H9 (cell line): ENCODE measurements around the gene UTP3. TPM values are rescaled to one million over a fixed set of nuclear protein-coding genes. Genes with fewer than 3 reads are reported as not detected.

Source experiments
- DNase-seq: peaks from one replicate; pipeline ENCODE4 v3.0.0-alpha.2; 2017
- H2AFZ ChIP-seq: one replicate; pipeline ENCODE4 v1.6.1; 2013; ENCODE audit warnings: mild to moderate bottlenecking, low read length, control low read depth, moderate library complexity
- H2AK5ac ChIP-seq: 2 replicates; pipeline ENCODE4 v1.6.1; 2013; ENCODE audit warnings: low read length, control low read depth, mixed read lengths; ENCODE audit not compliant: insufficient read length
- H2BK120ac ChIP-seq: one replicate; pipeline ENCODE4 v1.6.1; 2013; ENCODE audit warnings: low read depth, mild to moderate bottlenecking, low read length, control low read depth, inconsistent platforms; ENCODE audit not compliant: poor library complexity, severe bottlenecking
- H2BK12ac ChIP-seq: 2 replicates; pipeline ENCODE4 v1.6.1; 2013; ENCODE audit warnings: low read length, control low read depth, mixed read lengths, low read depth; ENCODE audit not compliant: insufficient read length
- H2BK15ac ChIP-seq: 2 replicates; pipeline ENCODE4 v1.6.1; 2013; ENCODE audit warnings: low read depth, low read length, control low read depth
- H2BK20ac ChIP-seq: one replicate; pipeline ENCODE4 v1.6.1; 2013; ENCODE audit warnings: low read depth, mild to moderate bottlenecking, low read length, control low read depth, inconsistent platforms; ENCODE audit not compliant: poor library complexity, severe bottlenecking
- H2BK5ac ChIP-seq: 2 replicates; pipeline ENCODE4 v1.6.1; 2013; ENCODE audit warnings: low read length, control low read depth, mixed read lengths; ENCODE audit not compliant: insufficient read length
- H3K14ac ChIP-seq: 2 replicates; pipeline ENCODE4 v1.6.1; 2013; ENCODE audit warnings: low read length, control low read depth; ENCODE audit not compliant: insufficient read depth
- H3K18ac ChIP-seq: 2 replicates; pipeline ENCODE4 v1.6.1; 2013; ENCODE audit warnings: low read depth, mild to moderate bottlenecking, mixed read lengths, low read length, control low read depth; ENCODE audit not compliant: insufficient read length
- H3K23ac ChIP-seq: 2 replicates; pipeline ENCODE4 v1.6.1; 2013; ENCODE audit warnings: low read length, control low read depth, mixed read lengths, low read depth; ENCODE audit not compliant: insufficient read length
- H3K23me2 ChIP-seq: 2 replicates; pipeline ENCODE4 v1.6.1; 2013; ENCODE audit warnings: low read depth, mild to moderate bottlenecking, mixed read lengths, low read length, control low read depth; ENCODE audit not compliant: insufficient read length, poor library complexity, severe bottlenecking
- H3K27ac ChIP-seq: 2 replicates; pipeline ENCODE4 v1.5.1; 2013; ENCODE audit warnings: low read length, control low read depth, mixed read lengths, low read depth; ENCODE audit not compliant: insufficient read length
- H3K27me3 ChIP-seq: 2 replicates; pipeline ENCODE4 v1.6.1; 2013; ENCODE audit warnings: low read length, control low read depth, inconsistent platforms; ENCODE audit not compliant: insufficient read depth
- H3K4ac ChIP-seq: 2 replicates; pipeline ENCODE4 v1.6.1; 2013; ENCODE audit warnings: low read depth, mild to moderate bottlenecking, control low read depth, inconsistent platforms, low read length, moderate library complexity
- H3K4me1 ChIP-seq: 2 replicates; pipeline ENCODE4 v1.6.1; 2013; ENCODE audit warnings: low read length, control low read depth, inconsistent platforms; ENCODE audit not compliant: insufficient read depth
- H3K4me2 ChIP-seq: 2 replicates; pipeline ENCODE4 v1.6.1; 2013; ENCODE audit warnings: low read length, control low read depth, mixed read lengths; ENCODE audit not compliant: insufficient read length, insufficient read depth
- H3K56ac ChIP-seq: 2 replicates; pipeline ENCODE4 v1.6.1; 2013; ENCODE audit warnings: low read depth, mild to moderate bottlenecking, mixed read lengths, low read length, control low read depth; ENCODE audit not compliant: insufficient read length
- H3K79me1 ChIP-seq: 2 replicates; pipeline ENCODE4 v1.6.1; 2013; ENCODE audit warnings: low read depth, mild to moderate bottlenecking, moderate library complexity, low read length, control low read depth, inconsistent platforms; ENCODE audit not compliant: insufficient read depth, poor library complexity, severe bottlenecking
- H3K79me2 ChIP-seq: 2 replicates; pipeline ENCODE4 v1.6.1; 2013; ENCODE audit warnings: low read length, control low read depth, inconsistent platforms; ENCODE audit not compliant: insufficient read depth
- H3K9ac ChIP-seq: 2 replicates; pipeline ENCODE4 v1.6.1; 2013; ENCODE audit warnings: low read length, control low read depth, mixed read lengths; ENCODE audit not compliant: insufficient read length; ENCODE audit errors: extremely low read depth
- H3K9me3 ChIP-seq: one replicate; pipeline ENCODE4 v1.6.1; 2013; ENCODE audit warnings: low read depth, low read length, inconsistent platforms; ENCODE audit not compliant: control insufficient read depth
- H3T11ph ChIP-seq: one replicate; pipeline ENCODE4 v1.6.1; 2013; ENCODE audit warnings: mild to moderate bottlenecking, low read length, control low read depth, inconsistent platforms
- H4K20me1 ChIP-seq: one replicate; pipeline ENCODE4 v1.6.1; 2013; ENCODE audit not compliant: control insufficient read depth, insufficient read length, insufficient read depth
- H4K5ac ChIP-seq: 2 replicates; pipeline ENCODE4 v1.6.1; 2013; ENCODE audit warnings: low read depth, mild to moderate bottlenecking, mixed read lengths, low read length, control low read depth; ENCODE audit not compliant: insufficient read length
- H4K8ac ChIP-seq: replicated peaks from 2 replicates; pipeline ENCODE4 v1.6.1; 2013; ENCODE audit warnings: low read length, control low read depth, mixed read lengths, low read depth; ENCODE audit not compliant: insufficient read length
- H4K91ac ChIP-seq: 2 replicates; pipeline ENCODE4 v1.6.1; 2013; ENCODE audit warnings: low read depth, mild to moderate bottlenecking, moderate library complexity, mixed read lengths, low read length, control low read depth; ENCODE audit not compliant: insufficient read length
- H3K27ac Mint-ChIP-seq, 3 experiments: 2 replicates in 2 of 3; 3 replicates in 1 of 3; pipeline ENCODE4 v1.8.0; 2020 to 2021; ENCODE audit warnings: mixed read lengths in 3 of 3, mild to moderate bottlenecking in 1 of 3, moderate library complexity in 1 of 3
- H3K27me3 Mint-ChIP-seq: 2 replicates; pipeline ENCODE4 v1.8.0; 2021; ENCODE audit warnings: low read depth, mild to moderate bottlenecking, moderate library complexity, mixed read lengths
- H3K36me3 Mint-ChIP-seq, 3 experiments: 2 replicates in 2 of 3; 3 replicates in 1 of 3; pipeline ENCODE4 v1.8.0; 2020 to 2021; ENCODE audit warnings: low read depth in 3 of 3, mixed read lengths in 3 of 3; ENCODE audit not compliant: insufficient read depth in 1 of 3
- H3K4me1 Mint-ChIP-seq, 2 experiments: 2 replicates each; pipeline ENCODE4 v1.8.0; 2020; ENCODE audit warnings: mixed read lengths in 2 of 2
- H3K4me3 Mint-ChIP-seq, 2 experiments: 2 replicates in 1 of 2; 3 replicates in 1 of 2; pipeline ENCODE4 v1.8.0; 2020 to 2021; ENCODE audit warnings: mild to moderate bottlenecking in 2 of 2, mixed read lengths in 2 of 2, moderate library complexity in 1 of 2
- H3K9me3 Mint-ChIP-seq, 2 experiments: 2 replicates in 1 of 2; 3 replicates in 1 of 2; pipeline ENCODE4 v1.8.0; 2020; ENCODE audit warnings: mild to moderate bottlenecking in 2 of 2, mixed read lengths in 2 of 2, moderate library complexity in 1 of 2
- CTCF ChIP-seq: fragments of 200-600 bp; sonication (generic); conservative IDR thresholded peaks from 3 replicates; pipeline ENCODE4 v1.8.0; 2021; ENCODE audit warnings: antibody characterized with exemption, mild to moderate bottlenecking
- WGBS: extraction: QIAGEN DNeasy Blood & Tissue Kit; methylation state at CpG from one replicate; pipeline ENCODE4 v1.1.7; 2013; ENCODE audit warnings: missing lambda C conversion rate, low lambda C conversion rate, mixed read lengths; ENCODE audit not compliant: insufficient read length; ENCODE audit errors: extremely low coverage; 5-methylcytosine and 5-hydroxymethylcytosine counted together
- total RNA-seq: library from RNA; stranded (reverse); gene quantifications from 2 replicates; pipeline ENCODE4 v1.2.1, GENCODE V29; 2021

UTP3 gene
- total RNA-seq, 1 experiment from 2014 or later = 49.3 TPM

- no peak overlapping the region for H3K18ac ChIP-seq
- H3T11ph ChIP-seq = no peak overlapping the region
- H2BK15ac ChIP-seq = no peak overlapping the region
- Mint-ChIP-seq H3K27ac (no peak overlapping the region), H3K9me3 (no peaks in the 10 kb centered on the region), H3K4me3 (no peak overlapping the region), H3K27me3 (peaks cover 3% of the 10 kb centered on the region), H3K36me3 (no peaks in the 10 kb centered on the region), H3K4me1 (no peaks in the 10 kb centered on the region)
- DNase-seq = no peak
- no peak overlapping the region for H2BK120ac ChIP-seq
- no peak overlapping the region for H3K23ac ChIP-seq
- no peaks in the 10 kb centered on the region for H3K79me1 ChIP-seq
- H2AK5ac ChIP-seq = no peak overlapping the region
- no peak overlapping the region for H2BK12ac ChIP-seq
- H3K56ac ChIP-seq = no peak overlapping the region
- no peaks in the 10 kb centered on the region for H3K79me2 ChIP-seq
- H3K4me2 ChIP-seq = no peak overlapping the region
- H3K27me3 ChIP-seq = no peaks in the 10 kb centered on the region
- no peak overlapping the region for H4K91ac ChIP-seq
- no peak overlapping the region for H3K4ac ChIP-seq
- H4K20me1 ChIP-seq = no peaks in the 10 kb centered on the region
- no peak overlapping the region for H4K8ac ChIP-seq
- no peak overlapping the region for H2BK5ac ChIP-seq
- H3K4me1 ChIP-seq = no peaks in the 10 kb centered on the region
- H3K27ac ChIP-seq = no peak overlapping the region
- no peak overlapping the region for H2AFZ ChIP-seq
- H3K23me2 ChIP-seq = no peaks in the 10 kb centered on the region
- H3K9me3 ChIP-seq = no peaks in the 10 kb centered on the region
- no CpG with 5 or more reads among the region's 1 CpG for WGBS
- TF ChIP-seq CTCF = no peak
- H3K9ac ChIP-seq = no peak overlapping the region
- H2BK20ac ChIP-seq = no peak overlapping the region
- no peak overlapping the region for H3K14ac ChIP-seq
- H4K5ac ChIP-seq = no peak overlapping the region
Observed at GRCh38 chr4:70674731-70675130, 13.6 kb upstream of the UTP3 start.
